ENCODE measurements around the gene ADGRD2.
"Not testable (repeated sequence)": the region's sequence is repeated elsewhere in the genome, so short reads cannot be mapped to it uniquely, and the experiment has no call there.

Gene ADGRD2

GRCh38 chr9:124423591-124423990 lies 26.7 kb upstream of the ADGRD2 start:
- H4K20me1 ChIP-seq (ENCODE audit: insufficient read depth, low read length): no peaks in the 10 kb centered on the region
- H3K27ac ChIP-seq (ENCODE audit: low read length): no peak overlapping the region
- H3K9me3 ChIP-seq (ENCODE audit: insufficient read depth, low read length): no peaks in the 10 kb centered on the region
- no peaks in the 10 kb centered on the region for H3K79me2 ChIP-seq (ENCODE audit: low read length)
- H3K4me2 ChIP-seq (ENCODE audit: low read length): no peak overlapping the region
- no peak overlapping the region for H3K9ac ChIP-seq (ENCODE audit: low read length)
- H3K4me1 ChIP-seq (ENCODE audit: low read length): peaks cover 6% of the 10 kb centered on the region
- no peaks in the 10 kb centered on the region for H3K36me3 ChIP-seq (replicated peaks; ENCODE audit: low read depth, low read length)
- H2AFZ ChIP-seq (ENCODE audit: low read depth, low read length): no peak overlapping the region
- H3K27me3 ChIP-seq (ENCODE audit: low read depth, low read length): 0 out of 2 replicates have a peak, but pooled peaks cover 5% of the 10 kb centered on the region
- no peak overlapping the region for H3K4me3 ChIP-seq (ENCODE audit: low read length)
- TF ChIP-seq CTCF (IDR thresholded peaks at IDR 0.05; ENCODE audit: low read depth, low read length) (no peak), EZH2phosphoT487 (IDR thresholded peaks at IDR 0.05; ENCODE audit: low read depth) (no peak)

- H3K9me3 ChIP-seq (ENCODE audit: insufficient read depth, low read length); H3K36me3 ChIP-seq (replicated peaks; ENCODE audit: low read depth, low read length); H3K27me3 ChIP-seq (ENCODE audit: low read depth, low read length); H4K20me1 ChIP-seq (ENCODE audit: insufficient read depth, low read length); H3K4me2 ChIP-seq (ENCODE audit: low read length); H2AFZ ChIP-seq (ENCODE audit: low read depth, low read length); H3K79me2 ChIP-seq (ENCODE audit: low read length); H3K27ac ChIP-seq (ENCODE audit: low read length); H3K4me3 ChIP-seq (ENCODE audit: low read length); H3K9ac ChIP-seq (ENCODE audit: low read length); H3K4me1 ChIP-seq (ENCODE audit: low read length): not testable (repeated sequence)
Measured at GRCh38 chr9:124425733-124426132, 24.5 kb upstream of the ADGRD2 start.

GRCh38 chr9:124426361-124426760 lies 23.9 kb upstream of the ADGRD2 start:
- no peaks in the 10 kb centered on the region for H3K4me1 ChIP-seq (ENCODE audit: low read length)
- 0 out of 2 replicates have a peak, but pooled peaks cover 5% of the 10 kb centered on the region for H3K27me3 ChIP-seq (ENCODE audit: low read depth, low read length)
- TF ChIP-seq EZH2phosphoT487 (IDR thresholded peaks at IDR 0.05; ENCODE audit: low read depth) (no peak), CTCF (IDR thresholded peaks at IDR 0.05; ENCODE audit: low read depth, low read length) (no peak)

GRCh38 chr9:124427281-124427680 lies 23.0 kb upstream of the ADGRD2 start:
- TF ChIP-seq CTCF (IDR thresholded peaks at IDR 0.05; ENCODE audit: low read depth, low read length) (no peak), EZH2phosphoT487 (IDR thresholded peaks at IDR 0.05; ENCODE audit: low read depth) (no peak)
- Histone ChIP-seq H2AFZ (ENCODE audit: low read depth, low read length) (no peak overlapping the region), H3K4me3 (ENCODE audit: low read length) (no peak overlapping the region), H3K79me2 (ENCODE audit: low read length) (no peaks in the 10 kb centered on the region), H3K27ac (ENCODE audit: low read length) (no peak overlapping the region), H3K4me2 (ENCODE audit: low read length) (no peak overlapping the region), H4K20me1 (ENCODE audit: insufficient read depth, low read length) (no peaks in the 10 kb centered on the region), H3K36me3 (replicated peaks; ENCODE audit: low read depth, low read length) (no peaks in the 10 kb centered on the region), H3K27me3 (ENCODE audit: low read depth, low read length) (peaks cover 7% of the 10 kb centered on the region; the same call in 1 of the 2 replicates), H3K9me3 (ENCODE audit: insufficient read depth, low read length) (no peaks in the 10 kb centered on the region), H3K4me1 (ENCODE audit: low read length) (no peaks in the 10 kb centered on the region), H3K9ac (ENCODE audit: low read length) (no peak overlapping the region)

More at GRCh38 chr9:124426361-124426760, 23.9 kb upstream of the ADGRD2 start:
- Histone ChIP-seq H4K20me1 (ENCODE audit: insufficient read depth, low read length) (no peaks in the 10 kb centered on the region), H3K4me3 (ENCODE audit: low read length) (no peak overlapping the region), H3K4me2 (ENCODE audit: low read length) (no peak overlapping the region), H3K79me2 (ENCODE audit: low read length) (no peaks in the 10 kb centered on the region), H3K36me3 (replicated peaks; ENCODE audit: low read depth, low read length) (no peaks in the 10 kb centered on the region), H3K9ac (ENCODE audit: low read length) (no peak overlapping the region), H2AFZ (ENCODE audit: low read depth, low read length) (no peak overlapping the region), H3K27ac (ENCODE audit: low read length) (no peak overlapping the region), H3K9me3 (ENCODE audit: insufficient read depth, low read length) (no peaks in the 10 kb centered on the region)

Measured in OCI-LY3 (cell line).